H9 (cell line): ENCODE data around the gene ANXA9. TPM values are rescaled to one million over a fixed set of nuclear protein-coding genes. Genes with fewer than 3 reads are reported as not detected.

ENCODE experiments used
- DNase-seq: peaks from one replicate; pipeline ENCODE4 v3.0.0-alpha.2; 2017
- H2AFZ ChIP-seq: one replicate; pipeline ENCODE4 v1.6.1; 2013; ENCODE audit warnings: mild to moderate bottlenecking, low read length, control low read depth, moderate library complexity
- H2AK5ac ChIP-seq: 2 replicates; pipeline ENCODE4 v1.6.1; 2013; ENCODE audit warnings: low read length, control low read depth, mixed read lengths; ENCODE audit not compliant: insufficient read length
- H2BK120ac ChIP-seq: one replicate; pipeline ENCODE4 v1.6.1; 2013; ENCODE audit warnings: low read depth, mild to moderate bottlenecking, low read length, control low read depth, inconsistent platforms; ENCODE audit not compliant: poor library complexity, severe bottlenecking
- H2BK12ac ChIP-seq: 2 replicates; pipeline ENCODE4 v1.6.1; 2013; ENCODE audit warnings: low read length, control low read depth, mixed read lengths, low read depth; ENCODE audit not compliant: insufficient read length
- H2BK15ac ChIP-seq: 2 replicates; pipeline ENCODE4 v1.6.1; 2013; ENCODE audit warnings: low read depth, low read length, control low read depth
- H2BK20ac ChIP-seq: one replicate; pipeline ENCODE4 v1.6.1; 2013; ENCODE audit warnings: low read depth, mild to moderate bottlenecking, low read length, control low read depth, inconsistent platforms; ENCODE audit not compliant: poor library complexity, severe bottlenecking
- H2BK5ac ChIP-seq: 2 replicates; pipeline ENCODE4 v1.6.1; 2013; ENCODE audit warnings: low read length, control low read depth, mixed read lengths; ENCODE audit not compliant: insufficient read length
- H3K14ac ChIP-seq: 2 replicates; pipeline ENCODE4 v1.6.1; 2013; ENCODE audit warnings: low read length, control low read depth; ENCODE audit not compliant: insufficient read depth
- H3K18ac ChIP-seq: 2 replicates; pipeline ENCODE4 v1.6.1; 2013; ENCODE audit warnings: low read depth, mild to moderate bottlenecking, mixed read lengths, low read length, control low read depth; ENCODE audit not compliant: insufficient read length
- H3K23ac ChIP-seq: 2 replicates; pipeline ENCODE4 v1.6.1; 2013; ENCODE audit warnings: low read length, control low read depth, mixed read lengths, low read depth; ENCODE audit not compliant: insufficient read length
- H3K23me2 ChIP-seq: 2 replicates; pipeline ENCODE4 v1.6.1; 2013; ENCODE audit warnings: low read depth, mild to moderate bottlenecking, mixed read lengths, low read length, control low read depth; ENCODE audit not compliant: insufficient read length, poor library complexity, severe bottlenecking
- H3K27ac ChIP-seq: 2 replicates; pipeline ENCODE4 v1.5.1; 2013; ENCODE audit warnings: low read length, control low read depth, mixed read lengths, low read depth; ENCODE audit not compliant: insufficient read length
- H3K27me3 ChIP-seq: 2 replicates; pipeline ENCODE4 v1.6.1; 2013; ENCODE audit warnings: low read length, control low read depth, inconsistent platforms; ENCODE audit not compliant: insufficient read depth
- H3K4ac ChIP-seq: 2 replicates; pipeline ENCODE4 v1.6.1; 2013; ENCODE audit warnings: low read depth, mild to moderate bottlenecking, control low read depth, inconsistent platforms, low read length, moderate library complexity
- H3K4me1 ChIP-seq: 2 replicates; pipeline ENCODE4 v1.6.1; 2013; ENCODE audit warnings: low read length, control low read depth, inconsistent platforms; ENCODE audit not compliant: insufficient read depth
- H3K4me2 ChIP-seq: 2 replicates; pipeline ENCODE4 v1.6.1; 2013; ENCODE audit warnings: low read length, control low read depth, mixed read lengths; ENCODE audit not compliant: insufficient read length, insufficient read depth
- H3K56ac ChIP-seq: 2 replicates; pipeline ENCODE4 v1.6.1; 2013; ENCODE audit warnings: low read depth, mild to moderate bottlenecking, mixed read lengths, low read length, control low read depth; ENCODE audit not compliant: insufficient read length
- H3K79me1 ChIP-seq: 2 replicates; pipeline ENCODE4 v1.6.1; 2013; ENCODE audit warnings: low read depth, mild to moderate bottlenecking, moderate library complexity, low read length, control low read depth, inconsistent platforms; ENCODE audit not compliant: insufficient read depth, poor library complexity, severe bottlenecking
- H3K79me2 ChIP-seq: 2 replicates; pipeline ENCODE4 v1.6.1; 2013; ENCODE audit warnings: low read length, control low read depth, inconsistent platforms; ENCODE audit not compliant: insufficient read depth
- H3K9ac ChIP-seq: 2 replicates; pipeline ENCODE4 v1.6.1; 2013; ENCODE audit warnings: low read length, control low read depth, mixed read lengths; ENCODE audit not compliant: insufficient read length; ENCODE audit errors: extremely low read depth
- H3K9me3 ChIP-seq: one replicate; pipeline ENCODE4 v1.6.1; 2013; ENCODE audit warnings: low read depth, low read length, inconsistent platforms; ENCODE audit not compliant: control insufficient read depth
- H3T11ph ChIP-seq: one replicate; pipeline ENCODE4 v1.6.1; 2013; ENCODE audit warnings: mild to moderate bottlenecking, low read length, control low read depth, inconsistent platforms
- H4K20me1 ChIP-seq: one replicate; pipeline ENCODE4 v1.6.1; 2013; ENCODE audit not compliant: control insufficient read depth, insufficient read length, insufficient read depth
- H4K5ac ChIP-seq: 2 replicates; pipeline ENCODE4 v1.6.1; 2013; ENCODE audit warnings: low read depth, mild to moderate bottlenecking, mixed read lengths, low read length, control low read depth; ENCODE audit not compliant: insufficient read length
- H4K8ac ChIP-seq: replicated peaks from 2 replicates; pipeline ENCODE4 v1.6.1; 2013; ENCODE audit warnings: low read length, control low read depth, mixed read lengths, low read depth; ENCODE audit not compliant: insufficient read length
- H4K91ac ChIP-seq: 2 replicates; pipeline ENCODE4 v1.6.1; 2013; ENCODE audit warnings: low read depth, mild to moderate bottlenecking, moderate library complexity, mixed read lengths, low read length, control low read depth; ENCODE audit not compliant: insufficient read length
- H3K27ac Mint-ChIP-seq, 3 experiments: 2 replicates in 2 of 3; 3 replicates in 1 of 3; pipeline ENCODE4 v1.8.0; 2020 to 2021; ENCODE audit warnings: mixed read lengths in 3 of 3, mild to moderate bottlenecking in 1 of 3, moderate library complexity in 1 of 3
- H3K27me3 Mint-ChIP-seq: 2 replicates; pipeline ENCODE4 v1.8.0; 2021; ENCODE audit warnings: low read depth, mild to moderate bottlenecking, moderate library complexity, mixed read lengths
- H3K36me3 Mint-ChIP-seq, 3 experiments: 2 replicates in 2 of 3; 3 replicates in 1 of 3; pipeline ENCODE4 v1.8.0; 2020 to 2021; ENCODE audit warnings: low read depth in 3 of 3, mixed read lengths in 3 of 3; ENCODE audit not compliant: insufficient read depth in 1 of 3
- H3K4me1 Mint-ChIP-seq, 2 experiments: 2 replicates each; pipeline ENCODE4 v1.8.0; 2020; ENCODE audit warnings: mixed read lengths in 2 of 2
- H3K4me3 Mint-ChIP-seq, 2 experiments: 2 replicates in 1 of 2; 3 replicates in 1 of 2; pipeline ENCODE4 v1.8.0; 2020 to 2021; ENCODE audit warnings: mild to moderate bottlenecking in 2 of 2, mixed read lengths in 2 of 2, moderate library complexity in 1 of 2
- H3K9me3 Mint-ChIP-seq, 2 experiments: 2 replicates in 1 of 2; 3 replicates in 1 of 2; pipeline ENCODE4 v1.8.0; 2020; ENCODE audit warnings: mild to moderate bottlenecking in 2 of 2, mixed read lengths in 2 of 2, moderate library complexity in 1 of 2
- total RNA-seq: library from RNA; stranded (reverse); gene quantifications from 2 replicates; pipeline ENCODE4 v1.2.1, GENCODE V29; 2021
- TF ChIP-seq, protein P1 (sequence below): fragments of 200-600 bp; sonication (generic); conservative IDR thresholded peaks from 3 replicates; pipeline ENCODE4 v1.8.0; 2021; ENCODE audit warnings: antibody characterized with exemption, mild to moderate bottlenecking

Gene ANXA9
- total RNA-seq, 1 experiment from 2014 or later, result 0.92 TPM

DNA sequence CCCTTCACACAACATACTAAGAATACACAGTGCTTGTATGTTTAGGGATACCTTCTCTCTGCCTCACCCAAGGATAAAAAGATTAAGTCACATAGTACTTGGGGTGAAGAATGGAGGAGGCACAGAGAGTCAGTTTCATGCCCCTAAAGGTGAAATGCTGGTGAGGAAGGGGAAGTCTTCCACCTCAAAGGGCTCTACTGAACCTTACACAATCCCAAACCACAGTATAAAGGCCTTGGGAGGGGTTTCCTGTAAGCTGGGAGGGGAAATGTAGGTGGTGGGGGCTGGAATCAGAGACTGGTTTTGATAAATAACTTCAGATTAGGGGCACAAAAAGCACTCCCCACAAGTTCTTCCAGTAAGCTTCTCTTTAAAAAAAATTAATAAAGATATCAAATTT, 21.1 kb downstream of the ANXA9 start:
- H2BK120ac ChIP-seq, result no peak overlapping the region
- H3K14ac ChIP-seq, result no peak overlapping the region
- no peak overlapping the region for H4K5ac ChIP-seq
- TF ChIP-seq, protein P1, sequence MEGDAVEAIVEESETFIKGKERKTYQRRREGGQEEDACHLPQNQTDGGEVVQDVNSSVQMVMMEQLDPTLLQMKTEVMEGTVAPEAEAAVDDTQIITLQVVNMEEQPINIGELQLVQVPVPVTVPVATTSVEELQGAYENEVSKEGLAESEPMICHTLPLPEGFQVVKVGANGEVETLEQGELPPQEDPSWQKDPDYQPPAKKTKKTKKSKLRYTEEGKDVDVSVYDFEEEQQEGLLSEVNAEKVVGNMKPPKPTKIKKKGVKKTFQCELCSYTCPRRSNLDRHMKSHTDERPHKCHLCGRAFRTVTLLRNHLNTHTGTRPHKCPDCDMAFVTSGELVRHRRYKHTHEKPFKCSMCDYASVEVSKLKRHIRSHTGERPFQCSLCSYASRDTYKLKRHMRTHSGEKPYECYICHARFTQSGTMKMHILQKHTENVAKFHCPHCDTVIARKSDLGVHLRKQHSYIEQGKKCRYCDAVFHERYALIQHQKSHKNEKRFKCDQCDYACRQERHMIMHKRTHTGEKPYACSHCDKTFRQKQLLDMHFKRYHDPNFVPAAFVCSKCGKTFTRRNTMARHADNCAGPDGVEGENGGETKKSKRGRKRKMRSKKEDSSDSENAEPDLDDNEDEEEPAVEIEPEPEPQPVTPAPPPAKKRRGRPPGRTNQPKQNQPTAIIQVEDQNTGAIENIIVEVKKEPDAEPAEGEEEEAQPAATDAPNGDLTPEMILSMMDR, result no peak
- H3K79me1 ChIP-seq, result no peaks in the 10 kb centered on the region
- no peak overlapping the region for H3K9ac ChIP-seq
- Mint-ChIP-seq H3K27ac (no peak overlapping the region), H3K4me3 (no peak overlapping the region), H3K36me3 (peaks cover 0 to 8% (median 5%) of the 10 kb centered on the region in 3 experiments; a peak in 2 of 7 replicates), H3K9me3 (no peaks in the 10 kb centered on the region; a peak in 1 of 5 replicates), H3K27me3 (no peaks in the 10 kb centered on the region; the same call in 1 of the 2 replicates), H3K4me1 (peaks cover 28 to 34% of the 10 kb centered on the region in 2 experiments)
- H2BK15ac ChIP-seq, result no peak overlapping the region
- H4K20me1 ChIP-seq, result no peaks in the 10 kb centered on the region
- H3K27ac ChIP-seq, result no peak overlapping the region
- H4K91ac ChIP-seq, result no peak overlapping the region
- H3T11ph ChIP-seq, result no peak overlapping the region
- no peaks in the 10 kb centered on the region for H3K79me2 ChIP-seq
- DNase-seq, result no peak
- H3K4ac ChIP-seq, result no peak overlapping the region
- H3K23me2 ChIP-seq, result peaks cover 4% of the 10 kb centered on the region
- H3K9me3 ChIP-seq, result no peaks in the 10 kb centered on the region
- no peak overlapping the region for H3K56ac ChIP-seq
- H3K18ac ChIP-seq, result no peak overlapping the region
- H3K27me3 ChIP-seq, result no peaks in the 10 kb centered on the region
- H3K23ac ChIP-seq, result no peak overlapping the region
- no peak overlapping the region for H2BK20ac ChIP-seq
- no peak overlapping the region for H2AK5ac ChIP-seq
- H2BK5ac ChIP-seq, result no peak overlapping the region
- H4K8ac ChIP-seq, result no peak overlapping the region
- H2AFZ ChIP-seq, result no peak overlapping the region
- no peak overlapping the region for H3K4me2 ChIP-seq
- peaks cover 8% of the 10 kb centered on the region; the same call in 1 of the 2 replicates for H3K4me1 ChIP-seq
- no peak overlapping the region for H2BK12ac ChIP-seq
